Mucosa of descending colon (tissue), 3 donors: ENCODE measurements around the gene HELQ. TPM values are rescaled to one million over a fixed set of nuclear protein-coding genes. Genes with fewer than 3 reads are reported as not detected.

ENCODE experiments used
- ATAC-seq: fragments of 200-7000 bp; cut with Tn5 transposase; one replicate; pipeline ENCODE4 v1.9.1; 2020; ENCODE audit warnings: mild to moderate bottlenecking, moderate library complexity
- DNase-seq, 3 donors: peaks; one replicate each; pipeline ENCODE4 v3.0.0-alpha.2; 2020
- H3K36me3 ChIP-seq: fragments of 200-600 bp; one replicate; pipeline ENCODE4 v1.8.0; 2021; ENCODE audit warnings: low read depth, mild to moderate bottlenecking
- H3K4me1 ChIP-seq: fragments of 200-600 bp; one replicate; pipeline ENCODE4 v1.8.0; 2021; ENCODE audit warnings: low read depth, mild to moderate bottlenecking
- H3K4me3 ChIP-seq: fragments of 200-600 bp; one replicate; pipeline ENCODE4 v1.8.0; 2021; ENCODE audit warnings: mild to moderate bottlenecking
- H3K9me3 ChIP-seq: fragments of 200-600 bp; one replicate; pipeline ENCODE4 v1.8.0; 2021; ENCODE audit warnings: mild to moderate bottlenecking
- CTCF ChIP-seq: fragments of 200-600 bp; IDR thresholded peaks from one replicate; pipeline ENCODE4 v1.8.0; 2022; ENCODE audit warnings: antibody characterized with exemption, mild to moderate bottlenecking
- intact Hi-C, 2 donors: fragments of 100-400 bp; cut with DNase I in 1 of 2; cut with micrococcal nuclease in 1 of 2; formaldehyde crosslinking; loops; one replicate each; pipeline versions ENCODE4 v1.11.0 to v1.11.1; 2022; cut with DNase I, micrococcal nuclease
- total RNA-seq, 3 donors: library from RNA; stranded (reverse); fragmentation: NEBNext Ultra II Directional in 2 of 3; extraction: Animal tissue kit (Norgen Biotek cat#: 25700) in 2 of 3; gene quantifications; one replicate each; pipeline versions ENCODE4 v1.2.1 to v1.2.4, GENCODE V29; 2021 to 2023
- donor health status: DM: no; HTN: no; CAD: no; lungs with moderate emphysema.
- donor health status: DM: no; HTN: no; CAD: no.
- donor health status: DM: no; HTN: yes; CAD: no.

The HELQ gene
- total RNA-seq, 3 donors from 2014 or later = 10.8 to 17.2 (median 12.2) TPM

- H3K9me3 ChIP-seq = no peaks in the 10 kb centered on the region
- no peaks in the 10 kb centered on the region for H3K4me1 ChIP-seq
- ATAC-seq (no peak), DNase-seq (no peak)
- intact Hi-C loops = no loop called here
- H3K36me3 ChIP-seq = no peaks in the 10 kb centered on the region
- H3K4me3 ChIP-seq = no peak overlapping the region
- no peak for TF ChIP-seq CTCF
Measured at GRCh38 chr4:83388313-83388676, 67.3 kb downstream of the HELQ start.

- Histone ChIP-seq H3K9me3 (no peaks in the 10 kb centered on the region), H3K36me3 (no peaks in the 10 kb centered on the region), H3K4me3 (no peak overlapping the region), H3K4me1 (no peaks in the 10 kb centered on the region)
- TF ChIP-seq CTCF = no peak
- DNase-seq (no peak), ATAC-seq (no peak)
- intact Hi-C loops = no loop called here
Measured at GRCh38 chr4:83387476-83388312, 67.9 kb downstream of the HELQ start.

- Histone ChIP-seq H3K9me3 (no peaks in the 10 kb centered on the region), H3K36me3 (no peaks in the 10 kb centered on the region), H3K4me1 (no peaks in the 10 kb centered on the region), H3K4me3 (no peak overlapping the region)
- intact Hi-C loops = no loop called here
- no peak for DNase-seq
- ATAC-seq = no peak
- no peak for TF ChIP-seq CTCF
Measured at GRCh38 chr4:83387012-83387411, 68.6 kb downstream of the HELQ start.

- Histone ChIP-seq H3K4me1 (no peaks in the 10 kb centered on the region), H3K9me3 (peaks cover 10% of the 10 kb centered on the region), H3K36me3 (no peaks in the 10 kb centered on the region), H3K4me3 (no peak overlapping the region)
- ATAC-seq (no peak), DNase-seq (no peak)
- intact Hi-C loops = no loop called here
- TF ChIP-seq CTCF = no peak
Measured at GRCh38 chr4:83382850-83383249, 72.8 kb downstream of the HELQ start.

GRCh38 chr4:83381173-83381572 is 74.5 kb downstream of the HELQ start:
- ATAC-seq = no peak
- H3K4me3 ChIP-seq = no peak overlapping the region
- no peaks in the 10 kb centered on the region for H3K4me1 ChIP-seq
- TF ChIP-seq CTCF = no peak
- H3K36me3 ChIP-seq = no peaks in the 10 kb centered on the region
- intact Hi-C loops = no loop called here
- H3K9me3 ChIP-seq = peaks cover 10% of the 10 kb centered on the region
- no peak for DNase-seq
